ENCODE results near the gene USH2A.

- TF ChIP-seq CTCF (IDR thresholded peaks at IDR 0.05) (no peak), POLR2A (IDR thresholded peaks at IDR 0.05) (no peak)
Observed at GRCh38 chr1:216140730-216141524, 282.3 kb downstream of the USH2A start.

Measured in transverse colon (tissue), 3 donors.